Retinal pigment epithelial cell (primary cell): ENCODE data around the gene HSDL2.

ENCODE experiments used
- DNase-seq: peaks from one replicate; pipeline ENCODE4 v3.0.0-alpha.2; 2010; ENCODE audit warnings: low read depth
- H3K4me3 ChIP-seq: 2 replicates; pipeline ENCODE4 v1.5.1; 2011; ENCODE audit warnings: mild to moderate bottlenecking, low read length, control low read depth, moderate library complexity
- TF ChIP-seq, protein P1 (sequence below): conservative IDR thresholded peaks from 2 replicates; pipeline ENCODE4 v1.5.1; 2011; ENCODE audit warnings: low read depth, low read length, control low read depth, inconsistent platforms

The HSDL2 gene

DNA sequence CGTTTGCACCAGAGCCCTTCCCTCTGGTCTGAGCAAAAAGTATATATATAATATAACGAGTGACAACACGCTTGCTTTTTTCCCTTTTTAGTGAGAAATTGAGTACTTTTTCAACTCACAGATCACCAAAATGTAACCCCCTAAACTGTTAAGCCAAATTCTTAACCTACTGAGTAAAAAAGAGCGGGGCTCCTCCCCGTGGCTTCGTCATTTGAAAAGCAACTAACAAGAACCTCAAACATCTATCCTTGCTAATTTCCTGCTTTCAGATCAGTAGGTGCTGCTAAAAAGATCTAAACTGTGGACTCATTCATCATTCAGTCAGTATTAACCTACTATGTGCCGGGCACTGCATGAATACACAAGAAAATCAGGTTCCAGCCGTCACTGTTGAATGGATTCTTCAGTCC, 45.5 kb upstream of the HSDL2 start:
- H3K4me3 ChIP-seq, result peak overlapping the region; percentile 67
- DNase-seq, result no peak
- TF ChIP-seq, protein P1, sequence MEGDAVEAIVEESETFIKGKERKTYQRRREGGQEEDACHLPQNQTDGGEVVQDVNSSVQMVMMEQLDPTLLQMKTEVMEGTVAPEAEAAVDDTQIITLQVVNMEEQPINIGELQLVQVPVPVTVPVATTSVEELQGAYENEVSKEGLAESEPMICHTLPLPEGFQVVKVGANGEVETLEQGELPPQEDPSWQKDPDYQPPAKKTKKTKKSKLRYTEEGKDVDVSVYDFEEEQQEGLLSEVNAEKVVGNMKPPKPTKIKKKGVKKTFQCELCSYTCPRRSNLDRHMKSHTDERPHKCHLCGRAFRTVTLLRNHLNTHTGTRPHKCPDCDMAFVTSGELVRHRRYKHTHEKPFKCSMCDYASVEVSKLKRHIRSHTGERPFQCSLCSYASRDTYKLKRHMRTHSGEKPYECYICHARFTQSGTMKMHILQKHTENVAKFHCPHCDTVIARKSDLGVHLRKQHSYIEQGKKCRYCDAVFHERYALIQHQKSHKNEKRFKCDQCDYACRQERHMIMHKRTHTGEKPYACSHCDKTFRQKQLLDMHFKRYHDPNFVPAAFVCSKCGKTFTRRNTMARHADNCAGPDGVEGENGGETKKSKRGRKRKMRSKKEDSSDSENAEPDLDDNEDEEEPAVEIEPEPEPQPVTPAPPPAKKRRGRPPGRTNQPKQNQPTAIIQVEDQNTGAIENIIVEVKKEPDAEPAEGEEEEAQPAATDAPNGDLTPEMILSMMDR, result no peak

DNA sequence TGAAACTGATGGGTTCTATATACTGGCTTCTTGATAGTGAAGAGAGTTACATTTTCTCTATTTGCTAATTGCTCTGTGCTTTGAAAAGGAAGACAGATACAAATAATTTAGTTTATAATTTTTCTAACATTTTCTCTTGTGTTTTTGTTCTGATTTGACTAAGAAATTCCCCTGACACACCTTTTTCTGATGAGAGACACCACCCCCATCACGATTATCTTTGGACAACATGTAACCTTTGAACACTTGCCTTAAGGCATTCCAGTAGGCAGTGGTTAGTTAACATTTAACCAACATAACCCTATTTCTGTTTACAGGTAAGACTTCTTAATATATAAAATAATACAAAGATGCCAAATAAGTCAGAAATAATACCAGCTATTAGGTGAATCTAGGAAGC, 42.4 kb upstream of the HSDL2 start:
- TF ChIP-seq, protein P1, result no peak
- DNase-seq, result no peak
- no peak overlapping the region for H3K4me3 ChIP-seq

- TF ChIP-seq, protein P1, result no peak
- H3K4me3 ChIP-seq, result no peak overlapping the region
- no peak for DNase-seq
Measured at GRCh38 chr9:112338561-112338960, 41.3 kb upstream of the HSDL2 start.

DNA sequence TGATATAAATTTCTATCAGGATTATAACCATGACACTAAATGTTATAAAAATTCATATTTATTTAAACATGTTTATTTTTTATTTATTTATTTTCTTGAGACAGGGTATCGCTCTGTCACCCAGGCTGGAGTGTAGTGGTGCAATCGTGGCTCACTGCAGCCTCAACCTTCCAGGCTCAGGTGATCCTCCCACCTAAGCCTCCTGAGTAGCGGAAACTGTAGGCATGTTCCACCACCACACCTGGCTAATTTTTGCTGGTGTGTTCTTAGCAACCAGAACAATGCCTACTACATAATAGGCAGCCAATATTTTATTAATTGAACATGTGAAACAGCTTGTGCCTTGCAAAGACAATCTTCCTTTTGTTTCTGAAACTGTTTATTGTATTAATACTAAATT, 40.0 kb upstream of the HSDL2 start:
- TF ChIP-seq, protein P1, result no peak
- no peak for DNase-seq

GRCh38 chr9:112341730-112342129, 38.2 kb upstream of the HSDL2 start:
- TF ChIP-seq, protein P1, result no peak
- no peak for DNase-seq
- no peak overlapping the region for H3K4me3 ChIP-seq

More for the DNA sequence above, 40.0 kb upstream of the HSDL2 start:
- H3K4me3 ChIP-seq, result no peak overlapping the region

DNA sequence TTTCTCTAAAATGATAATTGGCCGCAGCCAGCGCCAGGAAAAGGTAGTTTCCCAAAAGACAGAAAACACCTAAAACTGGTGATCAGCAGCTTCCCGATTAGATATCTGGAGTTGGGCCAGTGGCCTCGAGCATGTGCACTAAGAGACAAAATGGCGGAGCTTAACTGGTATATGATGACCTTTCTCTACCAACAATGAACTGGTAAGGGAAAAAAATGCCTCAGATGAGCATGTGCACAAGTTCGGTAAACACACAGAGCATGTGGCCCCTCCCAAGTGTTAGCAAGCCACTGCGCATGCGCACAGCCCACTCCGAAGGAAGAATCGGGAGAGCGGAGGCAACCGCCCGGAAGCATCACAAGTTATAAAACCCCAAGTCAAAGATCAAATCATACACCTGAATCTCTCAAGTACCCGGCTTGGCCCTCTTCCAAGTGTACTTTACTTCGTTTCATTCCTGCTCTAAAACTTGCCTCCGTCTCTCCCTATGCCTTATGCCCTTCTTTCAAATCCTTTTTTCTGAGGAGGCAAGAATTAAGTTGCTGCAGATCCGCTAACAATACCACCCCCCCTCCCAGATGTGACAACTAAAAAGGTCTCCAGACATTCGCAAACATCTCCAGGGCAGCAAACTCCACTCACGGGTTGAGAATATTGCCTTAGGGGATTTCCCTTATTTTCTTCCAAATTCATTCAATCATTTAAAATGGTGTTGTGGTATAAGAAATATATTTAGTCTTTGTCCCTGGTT, 31.5 kb upstream of the HSDL2 start:
- H3K4me3 ChIP-seq, result peak overlapping the region; percentile 66
- DNase-seq, result no peak

GRCh38 chr9:112349008-112349333, 30.9 kb upstream of the HSDL2 start:
- TF ChIP-seq, protein P1, result no peak
- no peak for DNase-seq
- peak overlapping the region; percentile 66 for H3K4me3 ChIP-seq

More for the DNA sequence above, 31.5 kb upstream of the HSDL2 start:
- TF ChIP-seq, protein P1, result no peak
